ENCODE results near the gene IGSF21. TPM values are rescaled to one million over a fixed set of nuclear protein-coding genes. Genes with fewer than 3 reads are reported as not detected.
A peak's percentile ranks its signal among the peaks of the same experiment; 100 is the strongest.

Gene IGSF21
- total RNA-seq, 1 experiment from 2014 or later, result 5.2 TPM

DNA sequence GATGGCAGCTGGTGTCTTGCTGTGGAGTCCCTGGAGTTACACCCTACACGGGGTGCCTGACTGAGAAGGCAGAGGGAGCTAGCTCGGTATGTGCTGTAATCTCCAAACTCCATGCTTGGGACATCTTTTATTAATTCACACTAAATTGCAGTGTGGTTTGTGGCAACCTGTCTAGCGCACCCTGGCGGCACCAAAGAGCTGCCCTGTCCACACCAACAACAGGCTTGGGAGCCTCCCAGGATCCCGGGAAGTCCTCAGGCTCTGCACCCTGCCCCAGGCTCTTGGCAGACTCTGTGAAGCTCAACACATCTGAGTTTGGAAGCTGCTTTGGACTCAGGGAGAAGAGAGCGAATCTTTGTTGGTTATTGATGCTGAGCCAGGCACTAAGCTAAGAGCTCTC lies 138.9 kb downstream of the IGSF21 start:
- no peak for DNase-seq
- Histone ChIP-seq H3K14ac (ENCODE audit: insufficient read depth, low read length) (no peak overlapping the region), H4K91ac (ENCODE audit: insufficient read length, low read depth, low read length) (no peak overlapping the region), H4K20me1 (ENCODE audit: control insufficient read depth, insufficient read depth, insufficient read length) (no peaks in the 10 kb centered on the region), H2BK20ac (ENCODE audit: low read depth, low read length, poor library complexity, severe bottlenecking) (no peak overlapping the region), H3K9me3 (ENCODE audit: control insufficient read depth, low read depth, low read length) (no peaks in the 10 kb centered on the region), H3K18ac (ENCODE audit: insufficient read length, low read depth, low read length) (no peak overlapping the region), H4K8ac (replicated peaks; ENCODE audit: insufficient read length, low read depth, low read length) (no peak overlapping the region), H3T11ph (ENCODE audit: low read length) (no peak overlapping the region), H3K79me2 (ENCODE audit: insufficient read depth, low read length) (no peaks in the 10 kb centered on the region), H3K4ac (ENCODE audit: low read depth, low read length) (no peak overlapping the region), H2BK15ac (ENCODE audit: low read depth, low read length) (no peak overlapping the region), H3K27ac (ENCODE audit: insufficient read length, low read depth, low read length) (no peak overlapping the region), H3K56ac (ENCODE audit: insufficient read length, low read depth, low read length) (no peak overlapping the region), H3K4me2 (ENCODE audit: insufficient read depth, insufficient read length, low read length) (no peak overlapping the region), H2BK120ac (ENCODE audit: low read depth, low read length, poor library complexity, severe bottlenecking) (no peak overlapping the region), H3K4me1 (ENCODE audit: insufficient read depth, low read length) (no peaks in the 10 kb centered on the region), H3K9ac (ENCODE audit: extremely low read depth, insufficient read length, low read length) (no peak overlapping the region), H2AK5ac (ENCODE audit: insufficient read length, low read length) (no peak overlapping the region), H3K23me2 (ENCODE audit: insufficient read length, low read depth, low read length, poor library complexity, severe bottlenecking) (no peaks in the 10 kb centered on the region), H3K79me1 (ENCODE audit: insufficient read depth, low read depth, low read length, poor library complexity, severe bottlenecking) (no peaks in the 10 kb centered on the region), H2AFZ (ENCODE audit: low read length) (no peak overlapping the region), H3K23ac (ENCODE audit: insufficient read length, low read depth, low read length) (no peak overlapping the region), H2BK5ac (ENCODE audit: insufficient read length, low read length) (no peak overlapping the region), H4K5ac (ENCODE audit: insufficient read length, low read depth, low read length) (no peak overlapping the region), H2BK12ac (ENCODE audit: insufficient read length, low read depth, low read length) (no peak overlapping the region), H3K27me3 (ENCODE audit: insufficient read depth, low read length) (no peaks in the 10 kb centered on the region)
- Mint-ChIP-seq H3K4me1 (peaks cover 10 to 16% of the 10 kb centered on the region in 2 experiments; a peak in 3 of 4 replicates), H3K36me3 (ENCODE audit: insufficient read depth in 1 of 3, low read depth in 3 of 3) (peaks cover 0 to 3% (median 0%) of the 10 kb centered on the region in 3 experiments; a peak in 1 of 7 replicates), H3K27me3 (ENCODE audit: low read depth) (no peaks in the 10 kb centered on the region), H3K4me3 (no peak overlapping the region), H3K27ac (no peak overlapping the region), H3K9me3 (peaks cover 0 to 3% of the 10 kb centered on the region in 2 experiments; a peak in 1 of 5 replicates)
- TF ChIP-seq, protein P1, sequence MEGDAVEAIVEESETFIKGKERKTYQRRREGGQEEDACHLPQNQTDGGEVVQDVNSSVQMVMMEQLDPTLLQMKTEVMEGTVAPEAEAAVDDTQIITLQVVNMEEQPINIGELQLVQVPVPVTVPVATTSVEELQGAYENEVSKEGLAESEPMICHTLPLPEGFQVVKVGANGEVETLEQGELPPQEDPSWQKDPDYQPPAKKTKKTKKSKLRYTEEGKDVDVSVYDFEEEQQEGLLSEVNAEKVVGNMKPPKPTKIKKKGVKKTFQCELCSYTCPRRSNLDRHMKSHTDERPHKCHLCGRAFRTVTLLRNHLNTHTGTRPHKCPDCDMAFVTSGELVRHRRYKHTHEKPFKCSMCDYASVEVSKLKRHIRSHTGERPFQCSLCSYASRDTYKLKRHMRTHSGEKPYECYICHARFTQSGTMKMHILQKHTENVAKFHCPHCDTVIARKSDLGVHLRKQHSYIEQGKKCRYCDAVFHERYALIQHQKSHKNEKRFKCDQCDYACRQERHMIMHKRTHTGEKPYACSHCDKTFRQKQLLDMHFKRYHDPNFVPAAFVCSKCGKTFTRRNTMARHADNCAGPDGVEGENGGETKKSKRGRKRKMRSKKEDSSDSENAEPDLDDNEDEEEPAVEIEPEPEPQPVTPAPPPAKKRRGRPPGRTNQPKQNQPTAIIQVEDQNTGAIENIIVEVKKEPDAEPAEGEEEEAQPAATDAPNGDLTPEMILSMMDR (conservative IDR thresholded peaks at IDR 0.05), result peak; percentile 47
- no CpG with 5 or more reads among the region's 6 CpGs for WGBS (ENCODE audit: extremely low coverage, insufficient read length, low lambda C conversion rate)

Measured in H9 (cell line).